Nephron progenitor cell (in vitro differentiated cells): Measurements from ENCODE around the gene HSPB3.

ENCODE experiments used
- DNase-seq: peaks from one replicate; pipeline ENCODE4 v3.0.0; 2021
- H3K27ac Mint-ChIP-seq: 2 replicates; pipeline ENCODE4 v1.8.0; 2021; ENCODE audit warnings: mild to moderate bottlenecking, moderate library complexity, mixed read lengths
- H3K27me3 Mint-ChIP-seq: 2 replicates; pipeline ENCODE4 v1.8.0; 2021; ENCODE audit warnings: mild to moderate bottlenecking, low read depth, mixed read lengths; ENCODE audit not compliant: poor library complexity
- H3K36me3 Mint-ChIP-seq: 2 replicates; pipeline ENCODE4 v1.8.0; 2021; ENCODE audit warnings: low read depth, mixed read lengths
- H3K4me1 Mint-ChIP-seq: 2 replicates; pipeline ENCODE4 v1.8.0; 2021; ENCODE audit warnings: mixed read lengths
- H3K4me3 Mint-ChIP-seq: 2 replicates; pipeline ENCODE4 v1.8.0; 2021; ENCODE audit warnings: mild to moderate bottlenecking, moderate library complexity, mixed read lengths
- H3K9me3 Mint-ChIP-seq: 2 replicates; pipeline ENCODE4 v1.8.0; 2021; ENCODE audit warnings: mild to moderate bottlenecking, moderate library complexity, mixed read lengths
- CTCF ChIP-seq: fragments of 200-600 bp; sonication (generic); IDR thresholded peaks from 2 replicates; pipeline ENCODE4 v1.5.0; 2021; ENCODE audit warnings: antibody characterized with exemption

Gene HSPB3

GRCh38 chr5:54446379-54446732, 9.1 kb upstream of the HSPB3 start:
- Mint-ChIP-seq H3K9me3 (peaks cover 5% of the 10 kb centered on the region), H3K4me1 (no peaks in the 10 kb centered on the region), H3K27ac (no peak overlapping the region), H3K36me3 (no peaks in the 10 kb centered on the region), H3K27me3 (no peaks in the 10 kb centered on the region), H3K4me3 (no peak overlapping the region)
- no peak for DNase-seq
- no peak for TF ChIP-seq CTCF

DNA sequence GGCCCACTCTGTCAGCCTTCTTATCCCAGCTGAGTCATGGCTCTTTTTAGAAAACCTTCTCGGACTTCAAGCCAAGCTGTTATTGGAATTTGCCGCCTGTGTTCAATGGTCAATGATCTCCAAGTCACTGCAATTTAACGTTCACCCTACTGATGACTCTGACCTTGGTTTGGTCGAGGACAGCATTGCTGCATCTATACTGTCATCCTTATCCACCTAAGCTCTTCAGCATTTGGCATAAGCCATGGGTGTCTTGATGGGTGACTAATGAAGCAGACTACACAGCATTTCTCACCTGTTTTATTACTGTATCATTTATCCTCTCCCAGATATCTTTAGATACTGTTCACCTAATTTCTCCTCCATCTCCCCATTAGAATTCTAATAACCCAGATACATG, 5.6 kb upstream of the HSPB3 start:
- Mint-ChIP-seq H3K4me3 (no peak overlapping the region), H3K27ac (no peak overlapping the region), H3K4me1 (no peaks in the 10 kb centered on the region), H3K27me3 (no peaks in the 10 kb centered on the region), H3K9me3 (peaks cover 3% of the 10 kb centered on the region), H3K36me3 (no peaks in the 10 kb centered on the region)
- DNase-seq = no peak
- TF ChIP-seq CTCF = no peak

GRCh38 chr5:54450542-54450941, 5.0 kb upstream of the HSPB3 start:
- no peak for TF ChIP-seq CTCF
- Mint-ChIP-seq H3K27me3 (no peaks in the 10 kb centered on the region), H3K9me3 (no peaks in the 10 kb centered on the region), H3K36me3 (no peaks in the 10 kb centered on the region), H3K4me3 (no peak overlapping the region), H3K27ac (no peak overlapping the region), H3K4me1 (peaks cover under 1% of the 10 kb centered on the region)
- DNase-seq = no peak

GRCh38 chr5:54453046-54453445, 2.5 kb upstream of the HSPB3 start:
- Mint-ChIP-seq H3K36me3 (no peaks in the 10 kb centered on the region), H3K27ac (no peak overlapping the region)
- TF ChIP-seq CTCF = no peak

DNA sequence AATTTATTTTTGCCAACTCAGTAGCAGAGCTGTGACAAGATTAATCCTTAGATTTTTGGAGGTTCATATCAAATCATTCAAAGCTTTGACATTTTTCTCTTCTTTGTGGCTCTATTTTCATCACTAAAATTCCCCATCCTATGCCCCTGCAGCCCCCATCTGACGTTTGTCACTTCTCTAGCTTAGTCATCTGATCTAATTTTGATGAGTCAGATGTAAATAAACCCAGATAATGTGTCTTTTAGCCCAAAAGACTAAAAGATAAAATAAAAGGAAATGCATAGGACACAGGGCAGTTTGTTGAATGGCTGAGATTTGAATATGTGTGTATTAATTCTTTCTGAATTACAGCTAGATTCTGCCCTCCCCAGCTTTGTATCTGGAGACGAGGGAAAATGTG, 897 bp upstream of the HSPB3 start:
- TF ChIP-seq CTCF = no peak
- H3K4me1 Mint-ChIP-seq = peaks cover 21% of the 10 kb centered on the region
- no peak overlapping the region for H3K27ac Mint-ChIP-seq
- H3K9me3 Mint-ChIP-seq = peaks cover 2% of the 10 kb centered on the region
- no peaks in the 10 kb centered on the region for H3K36me3 Mint-ChIP-seq
- H3K27me3 Mint-ChIP-seq = no peaks in the 10 kb centered on the region
- no peak for DNase-seq
- H3K4me3 Mint-ChIP-seq = no peak overlapping the region

More at GRCh38 chr5:54453046-54453445, 2.5 kb upstream of the HSPB3 start:
- DNase-seq = no peak
- Mint-ChIP-seq H3K27me3 (no peaks in the 10 kb centered on the region), H3K4me3 (no peak overlapping the region), H3K4me1 (peaks cover 14% of the 10 kb centered on the region), H3K9me3 (no peaks in the 10 kb centered on the region)

DNA sequence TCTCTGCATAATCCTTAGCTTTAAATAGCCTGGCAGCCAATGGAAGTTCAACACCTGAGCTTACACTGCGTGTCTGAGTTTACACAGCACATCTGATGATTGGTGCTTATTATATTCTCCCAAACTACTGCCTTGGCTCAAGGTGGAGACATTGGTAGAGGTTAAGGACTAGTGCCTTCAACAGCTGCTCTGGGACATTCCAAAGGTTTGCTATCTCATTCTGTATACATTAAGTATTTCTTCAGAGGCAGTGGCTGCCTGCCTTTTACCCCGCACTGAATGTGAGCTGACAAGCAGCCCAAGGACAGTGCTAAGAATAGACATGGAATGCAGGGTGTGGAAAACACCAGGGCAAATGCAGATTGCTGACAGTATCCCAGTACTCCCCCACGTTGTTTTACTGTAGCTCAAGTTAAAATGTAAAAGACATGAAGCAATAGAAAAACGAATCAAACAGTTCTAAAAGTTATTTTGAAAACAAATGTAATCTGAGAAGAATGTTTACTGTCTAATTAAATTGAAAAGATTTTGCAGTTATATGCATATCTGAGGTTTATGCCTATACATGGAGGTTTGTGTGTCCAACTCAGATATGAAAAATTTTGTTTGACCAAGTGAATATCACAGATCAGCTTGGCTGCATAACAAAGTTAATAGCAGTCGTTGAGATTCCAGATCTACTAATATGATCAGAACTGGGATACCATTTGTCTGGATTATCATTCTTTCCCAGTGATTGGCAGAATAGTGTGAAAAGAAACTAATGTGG, 1.8 kb downstream of the HSPB3 start:
- no peak for DNase-seq
- Mint-ChIP-seq H3K9me3 (peaks cover 20% of the 10 kb centered on the region), H3K27ac (no peak overlapping the region), H3K4me3 (no peak overlapping the region), H3K27me3 (peaks cover 3% of the 10 kb centered on the region), H3K4me1 (peaks cover 21% of the 10 kb centered on the region), H3K36me3 (no peaks in the 10 kb centered on the region)
- no peak for TF ChIP-seq CTCF
